Spleen (tissue), 13 donors: ENCODE data around the gene FRK. TPM values are rescaled to one million over a fixed set of nuclear protein-coding genes. Genes with fewer than 3 reads are reported as not detected.

ENCODE experiments used
- DNase-seq: peaks from one replicate; pipeline ENCODE4 v3.0.0-alpha.2; 2020
- H3K27ac ChIP-seq, 8 donors: fragments of 200-600 bp; sonication (generic) in 7 of 8; 1 replicate in 4 of 8; 2 replicates in 4 of 8; pipeline versions ENCODE4 v1.5.0 to v1.8.0; 2016 to 2021; ENCODE audit warnings: inconsistent platforms in 4 of 8, mild to moderate bottlenecking in 4 of 8, moderate library complexity in 1 of 8
- H3K27me3 ChIP-seq, 7 donors: fragments of 200-600 bp; sonication (generic) in 6 of 7; replicated peaks in 1 of 7; 1 replicate in 4 of 7; 2 replicates in 3 of 7; pipeline versions ENCODE4 v1.5.0 to v1.8.0; 2016 to 2021; ENCODE audit warnings: inconsistent platforms in 3 of 7, mild to moderate bottlenecking in 1 of 7
- H3K36me3 ChIP-seq, 6 donors: fragments of 200-600 bp; sonication (generic) in 5 of 6; 1 replicate in 4 of 6; 2 replicates in 2 of 6; pipeline versions ENCODE4 v1.5.0 to v1.8.0; 2016 to 2021; ENCODE audit warnings: inconsistent platforms in 2 of 6
- H3K4me1 ChIP-seq, 6 donors: fragments of 200-600 bp; sonication (generic) in 5 of 6; 1 replicate in 3 of 6; 2 replicates in 3 of 6; pipeline versions ENCODE4 v1.5.0 to v1.8.0; 2016 to 2021; ENCODE audit warnings: inconsistent platforms in 3 of 6
- H3K4me3 ChIP-seq, 8 donors: fragments of 200-600 bp; sonication (generic) in 7 of 8; 1 replicate in 4 of 8; 2 replicates in 4 of 8; pipeline versions ENCODE4 v1.5.0 to v1.8.0; 2016 to 2021; ENCODE audit warnings: inconsistent platforms in 4 of 8, mild to moderate bottlenecking in 4 of 8, moderate library complexity in 2 of 8
- H3K9me3 ChIP-seq, 8 donors: fragments of 200-600 bp; sonication (generic) in 7 of 8; 1 replicate in 4 of 8; 2 replicates in 4 of 8; pipeline versions ENCODE4 v1.5.0 to v1.8.0; 2016 to 2021; ENCODE audit warnings: inconsistent platforms in 4 of 8
- CTCF ChIP-seq, 11 experiments: fragments of 200-600 bp in 7 of 11; fragments of 450-650 bp in 4 of 11; sonication (generic) in 4 of 11; IDR thresholded peaks in 8 of 11; conservative IDR thresholded peaks in 3 of 11; 1 replicate in 7 of 11; 2 replicates in 4 of 11; pipeline versions ENCODE4 v1.4.0 to v1.8.0; 2016 to 2021; ENCODE audit warnings: antibody characterized with exemption in 11 of 11, inconsistent platforms in 4 of 11, mild to moderate bottlenecking in 1 of 11
- POLR2A ChIP-seq, 3 donors: fragments of 450-650 bp; IDR thresholded peaks; one replicate each; pipeline ENCODE4 v1.5.1; 2017; ENCODE audit warnings: antibody characterized with exemption in 3 of 3, mild to moderate bottlenecking in 1 of 3
- POLR2AphosphoS5 ChIP-seq, 3 donors: sonication (generic); formaldehyde crosslinking; IDR thresholded peaks; one replicate each; pipeline ENCODE4 v1.5.1; 2017; ENCODE audit warnings: antibody characterized with exemption in 3 of 3
- WGBS, 5 donors: extraction: QIAGEN DNeasy Blood & Tissue Kit in 3 of 5; methylation state at CpG; one replicate each; pipeline versions ENCODE4 v1.1.5 to v1.1.7; 2013 to 2018; 5-methylcytosine and 5-hydroxymethylcytosine counted together
- intact Hi-C: fragments of 100-400 bp; cut with DNase I; formaldehyde crosslinking; loops from one replicate; pipeline ENCODE4 v1.15.0; 2023; ENCODE audit warnings: low total_unique reads
- long read RNA-seq, 2 donors: transcript quantifications; one replicate each; lab custom pipeline, GENCODE V29; 2026
- polyA plus RNA-seq, 3 donors: library from polyadenylated mRNA; stranded (reverse); fragments of 200-250 nt; gene quantifications; one replicate each; pipeline ENCODE4 v1.2.1, GENCODE V29; 2013
- total RNA-seq, 7 donors: library from RNA; depleted of rRNA in 3 of 7; stranded (reverse); fragments of >200 nt in 3 of 7; fragmentation: NEBNext Ultra II Directional in 4 of 7; extraction: Animal tissue kit (Norgen Biotek cat#: 25700) in 4 of 7; gene quantifications; one replicate each; pipeline versions ENCODE4 v1.1.0 to v1.2.1, GENCODE V29; 2016 to 2021
- donor health status: healthy with polysubstance abuse.
- donor health status: DM: no; HTN: no; CAD: no; lungs with moderate emphysema.
- donor health status: DM: no; HTN: no; CAD: no.
- donor health status: Bipolar disorder and iron deficiency.
- donor health status: healthy.
- donor health status: DM: no; HTN: no; CAD: no.
- donor health status: DM: yes; HTN: yes; CAD: no.

The FRK gene
- total RNA-seq (1 to 10 TPM in 4 of 7 donors, under 1 TPM in 3; 0.54 to 2.8 (median 1.1) TPM), polyA plus RNA-seq (under 1 TPM; 0.20 to 0.26 (median 0.20) TPM)
- long read RNA-seq, donor 1, result 0 reads
- long read RNA-seq, donor 2, full-length matches to known transcripts, result 1 of 1 reads
- long read RNA-seq, donor 2, partial matches to known transcripts, result 0 of 1 reads
- long read RNA-seq, donor 2, other reads (novel, unspliced or antisense), result 0 of 1 reads

GRCh38 chr6:116060572-116061283, at the start of gene FRK:
FRK (minus strand) TSS chr6:116060891; CDS start chr6:116060311, 580 bp downstream.
- intact Hi-C loops, result no loop called here
- TF ChIP-seq POLR2AphosphoS5 (IDR thresholded peaks at IDR 0.05) (no peak), CTCF (IDR thresholded peaks at IDR 0.05 in 8 of 11, conservative IDR thresholded peaks at IDR 0.05 in 3 of 11) (peak in 1 of 11 experiments; percentile 14)
- no peak for DNase-seq
- Histone ChIP-seq H3K36me3 (no peaks in the 10 kb centered on the region), H3K27me3 (no peaks in the 10 kb centered on the region), H3K4me3 (peak within 1 kb of the TSS in 5 of 8 donors; percentile 15 to 53 (median 28)), H3K9me3 (no peaks in the 10 kb centered on the region), H3K4me1 (no peaks in the 10 kb centered on the region), H3K27ac (peak within 1 kb of the TSS in 6 of 8 donors; percentile 35 to 74 (median 58))
- WGBS, 5 donors, result 63 to 84% (median 71%) methylated on average over 7 of the region's 7 CpGs

- whole genome bisulfite sequencing, 5 donors, result 46 to 77% (median 71%) methylated on average over 1 of the region's 1 CpG
- intact Hi-C loops, result no loop called here
Measured at GRCh38 chr6:116108836-116109235, 48.1 kb upstream of the FRK start.

GRCh38 chr6:116106146-116106545, 45.5 kb upstream of the FRK start:
- Histone ChIP-seq H3K27me3 (no peaks in the 10 kb centered on the region), H3K4me1 (peaks cover 19 to 72% (median 44%) of the 10 kb centered on the region in 6 donors), H3K9me3 (no peaks in the 10 kb centered on the region), H3K36me3 (peaks cover 0 to 44% (median 29%) of the 10 kb centered on the region in 6 donors), H3K4me3 (no peak overlapping the region), H3K27ac (peak overlapping the region in 3 of 8 donors; percentile 5 to 41 (median 24))
- TF ChIP-seq CTCF (IDR thresholded peaks at IDR 0.05 in 8 of 11, conservative IDR thresholded peaks at IDR 0.05 in 3 of 11) (no peak), POLR2A (IDR thresholded peaks at IDR 0.05) (no peak), POLR2AphosphoS5 (IDR thresholded peaks at IDR 0.05) (no peak)
- DNase-seq, result no peak
- intact Hi-C loops, result no loop called here
- 7 to 34% (median 15%) methylated on average over 1 of the region's 1 CpG for WGBS, 5 donors

More at GRCh38 chr6:116108836-116109235, 48.1 kb upstream of the FRK start:
- TF ChIP-seq POLR2AphosphoS5 (IDR thresholded peaks at IDR 0.05) (no peak), CTCF (IDR thresholded peaks at IDR 0.05 in 8 of 11, conservative IDR thresholded peaks at IDR 0.05 in 3 of 11) (no peak), POLR2A (IDR thresholded peaks at IDR 0.05) (no peak)
- Histone ChIP-seq H3K27me3 (no peaks in the 10 kb centered on the region), H3K27ac (peak overlapping the region in 1 of 8 donors; percentile 16), H3K4me1 (peaks cover 6 to 45% (median 20%) of the 10 kb centered on the region in 6 donors), H3K9me3 (no peaks in the 10 kb centered on the region), H3K36me3 (peaks cover 0 to 71% (median 47%) of the 10 kb centered on the region in 6 donors), H3K4me3 (no peak overlapping the region)
- DNase-seq, result no peak

- Histone ChIP-seq H3K27me3 (no peaks in the 10 kb centered on the region), H3K9me3 (no peaks in the 10 kb centered on the region), H3K4me3 (no peak overlapping the region), H3K4me1 (peaks cover 19 to 74% (median 46%) of the 10 kb centered on the region in 6 donors), H3K36me3 (peaks cover 0 to 35% (median 21%) of the 10 kb centered on the region in 6 donors), H3K27ac (no peak overlapping the region)
- TF ChIP-seq CTCF (IDR thresholded peaks at IDR 0.05 in 8 of 11, conservative IDR thresholded peaks at IDR 0.05 in 3 of 11), result no peak
- no peak for TF ChIP-seq POLR2A (IDR thresholded peaks at IDR 0.05)
- TF ChIP-seq POLR2AphosphoS5 (IDR thresholded peaks at IDR 0.05), result no peak
- DNase-seq, result no peak
- WGBS, 5 donors, result 92 to 99% (median 95%) methylated on average over 3 of the region's 3 CpGs
- intact Hi-C loops, result no loop called here
Measured at GRCh38 chr6:116105247-116105646, 44.6 kb upstream of the FRK start.
